H1 (cell line): ENCODE results near the gene RERE. TPM values are rescaled to one million over a fixed set of nuclear protein-coding genes. Genes with fewer than 3 reads are reported as not detected.

Source experiments
- CTCF ChIA-PET: fragments of 300-600 bp; sonication (Branson Sonifier 250); formaldehyde crosslinking; loops from one replicate; lab custom pipeline; 2021; ENCODE audit not compliant: partially characterized antibody; lab: Charles Lee
- POLR2A ChIA-PET: fragments of 300-600 bp; sonication (Branson Sonifier 250); formaldehyde crosslinking; loops from one replicate; lab custom pipeline; 2021; ENCODE audit warnings: inconsistent platforms; ENCODE audit not compliant: partially characterized antibody; lab: Charles Lee
- DNase-seq, 2 experiments: peaks; one replicate each; pipeline versions ENCODE4 v3.0.0 to v3.0.0-alpha.2; 2010 to 2022; ENCODE audit warnings: low spot score in 2 of 2, low read depth in 1 of 2, mixed read lengths in 1 of 2
- FAIRE-seq: peaks from 2 replicates; lab custom pipeline; 2011; peaks lifted over from hg19 to GRCh38; lab: Jason Lieb, UNC
- H2AFZ ChIP-seq: 2 replicates; pipeline ENCODE4 v1.8.1; 2012; ENCODE audit warnings: low read length, inconsistent platforms
- H2AK5ac ChIP-seq: 2 replicates; pipeline ENCODE4 v1.6.1; 2013; ENCODE audit warnings: low read depth, low read length
- H2BK120ac ChIP-seq: replicated peaks from 2 replicates; pipeline ENCODE3; 2013; ENCODE audit warnings: low read depth, low read length, inconsistent platforms
- H2BK12ac ChIP-seq: 2 replicates; pipeline ENCODE4 v1.6.1; 2013; ENCODE audit warnings: low read depth, low read length
- H2BK15ac ChIP-seq: 2 replicates; pipeline ENCODE4 v1.6.1; 2013; ENCODE audit warnings: low read length
- H2BK20ac ChIP-seq: 2 replicates; pipeline ENCODE4 v1.6.1; 2013; ENCODE audit warnings: low read length
- H2BK5ac ChIP-seq: 2 replicates; pipeline ENCODE4 v1.6.1; 2013; ENCODE audit warnings: low read depth, low read length
- H3K14ac ChIP-seq: 2 replicates; pipeline ENCODE4 v1.6.1; 2013; ENCODE audit warnings: inconsistent platforms; ENCODE audit not compliant: insufficient read length
- H3K18ac ChIP-seq: 2 replicates; pipeline ENCODE4 v1.6.1; 2013; ENCODE audit warnings: low read length; ENCODE audit errors: extremely low read depth
- H3K23ac ChIP-seq: 2 replicates; pipeline ENCODE4 v1.6.1; 2013; ENCODE audit warnings: inconsistent platforms; ENCODE audit not compliant: insufficient read length
- H3K23me2 ChIP-seq: 2 replicates; pipeline ENCODE4 v1.6.1; 2013; ENCODE audit warnings: low read depth, low read length
- H3K27ac ChIP-seq: 2 replicates; pipeline ENCODE4 v1.6.1; 2011; ENCODE audit warnings: low read depth, low read length, inconsistent platforms
- H3K27me3 ChIP-seq, 4 experiments: replicated peaks in 1 of 4; 1 replicate in 1 of 4; 2 replicates in 3 of 4; pipeline versions ENCODE4 v1.6.1 to v1.8.1; 2011 to 2013; ENCODE audit warnings: low read length in 3 of 4, mild to moderate bottlenecking in 3 of 4, inconsistent platforms in 2 of 4, mixed read lengths in 2 of 4, moderate library complexity in 1 of 4; ENCODE audit not compliant: control insufficient read depth in 3 of 4, insufficient read depth in 3 of 4; ENCODE audit errors: extremely low read depth in 1 of 4
- H3K36me3 ChIP-seq, 4 experiments: 2 replicates each; pipeline versions ENCODE4 v1.6.1 to v1.8.1; 2011 to 2013; ENCODE audit warnings: mild to moderate bottlenecking in 4 of 4, low read length in 3 of 4, moderate library complexity in 2 of 4, control low read depth in 1 of 4, inconsistent platforms in 1 of 4; ENCODE audit not compliant: insufficient read depth in 4 of 4, control insufficient read depth in 2 of 4
- H3K4ac ChIP-seq: replicated peaks from 2 replicates; pipeline ENCODE3; 2013; ENCODE audit warnings: low read length, low read depth, mixed read lengths, inconsistent platforms; ENCODE audit not compliant: insufficient read length
- H3K4me1 ChIP-seq, 4 experiments: replicated peaks in 1 of 4; 1 replicate in 1 of 4; 2 replicates in 3 of 4; pipeline versions ENCODE4 v1.6.1 to v1.8.1; 2011 to 2013; ENCODE audit warnings: low read length in 3 of 4, inconsistent platforms in 2 of 4, mixed read lengths in 1 of 4; ENCODE audit not compliant: insufficient read depth in 4 of 4, control insufficient read depth in 3 of 4
- H3K4me2 ChIP-seq, 2 experiments: 2 replicates each; pipeline versions ENCODE4 v1.6.1 to v1.8.1; 2011 to 2013; ENCODE audit warnings: low read depth in 2 of 2, low read length in 2 of 2, control low read depth in 1 of 2, inconsistent platforms in 1 of 2, mild to moderate bottlenecking in 1 of 2; ENCODE audit not compliant: insufficient read depth in 1 of 2
- H3K4me3 ChIP-seq, 4 experiments: fragments of 200-600, 300-600 bp in 1 of 4; sonication (generic), shearing (Covaris generic), sonication (Bioruptor Twin) in 1 of 4; 2 replicates each; pipeline versions ENCODE4 v1.5.1 to v1.8.1; 2011 to 2016; ENCODE audit warnings: low read length in 4 of 4, low read depth in 3 of 4, control low read depth in 2 of 4, inconsistent platforms in 2 of 4, mild to moderate bottlenecking in 2 of 4, mixed read lengths in 1 of 4, moderate library complexity in 1 of 4; ENCODE audit not compliant: insufficient read depth in 2 of 4; ENCODE audit errors: extremely low read depth in 1 of 4
- H3K56ac ChIP-seq: replicated peaks from 2 replicates; pipeline ENCODE3; 2013; ENCODE audit warnings: low read depth, mild to moderate bottlenecking, mixed read lengths, low read length, inconsistent platforms; ENCODE audit not compliant: insufficient read length
- H3K79me1 ChIP-seq: 2 replicates; pipeline ENCODE4 v1.6.1; 2013; ENCODE audit warnings: low read depth, low read length, control low read depth
- H3K79me2 ChIP-seq, 2 experiments: 2 replicates each; pipeline versions ENCODE4 v1.6.1 to v1.8.1; 2012 to 2013; ENCODE audit warnings: low read length in 2 of 2, mild to moderate bottlenecking in 2 of 2, inconsistent platforms in 1 of 2; ENCODE audit not compliant: insufficient read depth in 2 of 2, control insufficient read depth in 1 of 2
- H3K9ac ChIP-seq, 4 experiments: replicated peaks in 1 of 4; 1 replicate in 1 of 4; 2 replicates in 3 of 4; pipeline versions ENCODE4 v1.6.1 to v1.8.1; 2011 to 2013; ENCODE audit warnings: low read depth in 3 of 4, low read length in 3 of 4, control low read depth in 2 of 4, mild to moderate bottlenecking in 2 of 4, moderate library complexity in 2 of 4, inconsistent platforms in 1 of 4; ENCODE audit errors: extremely low read depth in 1 of 4
- H3K9me3 ChIP-seq, 2 experiments: 2 replicates each; pipeline versions ENCODE4 v1.6.1 to v1.8.1; 2012 to 2013; ENCODE audit warnings: mild to moderate bottlenecking in 2 of 2, moderate library complexity in 2 of 2, control low read depth in 1 of 2, inconsistent platforms in 1 of 2, low read depth in 1 of 2, low read length in 1 of 2, mixed read lengths in 1 of 2; ENCODE audit not compliant: insufficient read depth in 2 of 2
- H4K20me1 ChIP-seq, 2 experiments: replicated peaks in 1 of 2; 2 replicates each; pipeline versions ENCODE3 to v1.8.1; 2011 to 2013; ENCODE audit warnings: inconsistent platforms in 2 of 2, low read length in 2 of 2, mild to moderate bottlenecking in 1 of 2; ENCODE audit not compliant: insufficient read depth in 2 of 2, control insufficient read depth in 1 of 2
- H4K5ac ChIP-seq: 2 replicates; pipeline ENCODE4 v1.6.1; 2013; ENCODE audit warnings: low read length, low read depth, mixed read lengths, inconsistent platforms; ENCODE audit not compliant: insufficient read length
- H4K8ac ChIP-seq: 2 replicates; pipeline ENCODE4 v1.8.0; 2013; ENCODE audit warnings: mild to moderate bottlenecking, moderate library complexity, low read length, inconsistent platforms; ENCODE audit not compliant: insufficient read depth; ENCODE audit errors: extremely low read depth
- H4K91ac ChIP-seq: replicated peaks from 2 replicates; pipeline ENCODE3; 2013; ENCODE audit warnings: low read length, mixed read lengths, inconsistent platforms; ENCODE audit not compliant: insufficient read length
- CREB1 ChIP-seq: IDR thresholded peaks from 2 replicates; pipeline ENCODE4 v1.6.1; 2012; ENCODE audit warnings: inconsistent platforms
- HDAC6 ChIP-seq: IDR thresholded peaks from one replicate; pipeline ENCODE4 v1.7.1; 2012; ENCODE audit warnings: low read depth, mild to moderate bottlenecking, inconsistent platforms, low read length, moderate library complexity
- JUND ChIP-seq: IDR thresholded peaks from 2 replicates; pipeline ENCODE4 v1.6.1; 2011; ENCODE audit warnings: mild to moderate bottlenecking, improper control_type of control experiment, low read length
- NANOG ChIP-seq: IDR thresholded peaks from 2 replicates; pipeline ENCODE4 v1.6.1; 2011; ENCODE audit warnings: low read length, low read depth, mild to moderate bottlenecking, inconsistent platforms; ENCODE audit not compliant: insufficient read depth, poor library complexity, severe bottlenecking
- PHF8 ChIP-seq: fragments of 200-600 bp; sonication (generic); conservative IDR thresholded peaks from 2 replicates; pipeline ENCODE4 v1.7.1; 2012; ENCODE audit warnings: low read depth, mild to moderate bottlenecking, inconsistent platforms, low read length, moderate library complexity
- POLR2A ChIP-seq, 2 experiments: IDR thresholded peaks; 1 replicate in 1 of 2; 2 replicates in 1 of 2; pipeline ENCODE4 v1.6.1; 2011; ENCODE audit warnings: low read depth in 2 of 2, low read length in 2 of 2, mild to moderate bottlenecking in 2 of 2; ENCODE audit errors: control extremely low read depth in 1 of 2
- RAD21 ChIP-seq, 2 experiments: IDR thresholded peaks in 1 of 2; conservative IDR thresholded peaks in 1 of 2; 2 replicates each; pipeline ENCODE4 v1.6.1; 2011; ENCODE audit warnings: low read depth in 2 of 2, low read length in 2 of 2, improper control_type of control experiment in 1 of 2, inconsistent platforms in 1 of 2, mild to moderate bottlenecking in 1 of 2, moderate library complexity in 1 of 2
- RNF2 ChIP-seq: fragments of 200-900, 300-1000 bp; sonication (generic); IDR thresholded peaks from 2 replicates; pipeline ENCODE4 v1.7.1; 2016; ENCODE audit warnings: borderline replicate concordance, low read depth, mild to moderate bottlenecking, antibody characterized with exemption, low read length; ENCODE audit not compliant: poor library complexity, severe bottlenecking; ENCODE audit errors: missing control alignments
- SAP30 ChIP-seq: fragments of 300-600 bp; sonication (generic); IDR thresholded peaks from 2 replicates; pipeline ENCODE4 v1.7.1; 2012; ENCODE audit warnings: low read length, moderate library complexity, mild to moderate bottlenecking, inconsistent platforms; ENCODE audit not compliant: insufficient read depth, insufficient replicate concordance
- SIN3A ChIP-seq, 2 experiments: IDR thresholded peaks in 1 of 2; conservative IDR thresholded peaks in 1 of 2; 2 replicates each; pipeline ENCODE4 v1.6.1; 2011 to 2012; ENCODE audit warnings: low read length in 2 of 2, improper control_type of control experiment in 1 of 2, low read depth in 1 of 2, mild to moderate bottlenecking in 1 of 2
- SP4 ChIP-seq: IDR thresholded peaks from 2 replicates; pipeline ENCODE4 v1.6.1; 2012; ENCODE audit warnings: low read length, inconsistent platforms
- TEAD4 ChIP-seq: IDR thresholded peaks from 2 replicates; pipeline ENCODE4 v1.6.1; 2012; ENCODE audit warnings: low read depth, low read length, inconsistent platforms, mixed read lengths
- WGBS, 2 experiments: shearing (Covaris generic) in 1 of 2; methylation state at CpG; one replicate each; pipeline versions ENCODE4 v1.1.6 to v1.1.7; 2013 to 2015; ENCODE audit warnings: low lambda C conversion rate in 2 of 2, mixed read lengths in 2 of 2, inconsistent platforms in 1 of 2, low coverage in 1 of 2, missing lambda C conversion rate in 1 of 2; ENCODE audit not compliant: insufficient replicate concordance in 2 of 2, insufficient coverage in 1 of 2, insufficient read length in 1 of 2; ENCODE audit errors: extremely low coverage in 1 of 2, missing lambda C conversion rate in 1 of 2; 5-methylcytosine and 5-hydroxymethylcytosine counted together
- polyA plus RNA-seq, 7 experiments: library from polyadenylated mRNA; depleted of rRNA in 3 of 7; stranded (reverse) in 5 of 7; unstranded in 2 of 7; fragments of >200 nt in 5 of 7; fragments of 200-250 nt in 2 of 7; gene quantifications; 1 replicate in 5 of 7; 2 replicates in 1 of 7; 4 replicates in 1 of 7; pipeline versions ENCODE4 v1.2.1 to v1.2.3, GENCODE V29; 2011 to 2013; ENCODE audit warnings: missing spikeins in 2 of 7, mixed read lengths in 2 of 7
- total RNA-seq: library from RNA; stranded (reverse); fragmentation: NEBNext Ultra II Directional; extraction: Animal tissue kit (Norgen Biotek cat#: 25700); gene quantifications from 2 replicates; pipeline ENCODE4 v1.2.1, GENCODE V29; 2021

Gene RERE
- total and polyA plus RNA-seq, 2 of the 8 experiments (the other 6 are each of a cell fraction or from before 2014, with no cell fraction given) = 15.3 to 142 TPM

DNA sequence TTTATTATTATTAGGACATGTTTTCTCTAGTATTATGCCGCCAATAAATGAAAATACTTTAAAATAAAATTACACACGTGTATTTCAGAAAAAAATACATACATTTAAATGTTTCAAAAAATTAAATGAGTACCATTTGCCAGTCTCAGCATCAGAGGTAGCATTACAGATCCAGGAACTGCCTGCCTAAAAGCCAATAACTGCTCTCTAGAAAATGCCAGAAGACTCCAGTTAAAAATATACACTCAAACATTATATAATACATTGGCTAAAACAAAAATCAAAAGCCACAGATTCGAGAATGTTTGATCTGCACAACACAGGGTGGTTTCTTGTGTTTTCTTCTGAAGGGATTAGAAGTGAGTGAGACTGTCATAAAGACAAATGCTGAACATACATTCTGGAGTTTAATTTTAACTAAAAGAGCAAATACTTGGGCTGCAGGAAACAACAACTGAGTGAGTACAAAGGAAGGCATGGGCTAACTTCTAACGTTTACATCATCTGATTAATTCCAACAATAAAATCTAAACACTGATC is 105.5 kb downstream of the RERE start:
- no peaks in the 10 kb centered on the region for H4K20me1 ChIP-seq
- H2BK20ac ChIP-seq = no peak overlapping the region
- H3K4me2 ChIP-seq = peak overlapping the region; percentile 57 to 60
- no peak overlapping the region for H2BK12ac ChIP-seq
- H3K9me3 ChIP-seq = no peaks in the 10 kb centered on the region
- peak overlapping the region in 2 of 4 experiments; percentile 1 to 25; a peak in 1 of 8 replicates for H3K4me3 ChIP-seq
- no peak for TF ChIP-seq HDAC6
- TF ChIP-seq CREB1 = no peak
- no peak for TF ChIP-seq TEAD4
- no peak for TF ChIP-seq POLR2A (IDR thresholded peaks at IDR 0.05; ENCODE audit: control extremely low read depth in 1 of 2, low read depth in 2 of 2, low read length in 2 of 2)
- TF ChIP-seq RAD21 (IDR thresholded peaks at IDR 0.05 in 1 of 2, conservative IDR thresholded peaks at IDR 0.05 in 1 of 2; ENCODE audit: low read depth in 2 of 2, low read length in 2 of 2) = no peak
- TF ChIP-seq SAP30 = no peak
- TF ChIP-seq PHF8 = no peak
- TF ChIP-seq RNF2 = no peak
- TF ChIP-seq NANOG = no peak
- no peak for TF ChIP-seq JUND
- no peak; a peak in 1 of 4 replicates for TF ChIP-seq SIN3A (conservative IDR thresholded peaks at IDR 0.05 in 1 of 2, IDR thresholded peaks at IDR 0.05 in 1 of 2; ENCODE audit: low read depth in 1 of 2, low read length in 2 of 2)
- no peak for TF ChIP-seq SP4
- TF ChIP-seq, all 59 proteins: peak for 0
- Histone ChIP-seq H3K9ac (no peak overlapping the region), H3K36me3 (no peaks in the 10 kb centered on the region), H4K8ac (no peak overlapping the region), H3K79me1 (peaks cover 4% of the 10 kb centered on the region; the same call in 1 of the 2 replicates), H4K91ac (no peak overlapping the region), H2BK15ac (no peak overlapping the region), H3K23ac (no peak overlapping the region), H3K56ac (no peak overlapping the region), H3K14ac (no peak overlapping the region), H2BK120ac (no peak overlapping the region), H4K5ac (no peak overlapping the region), H2BK5ac (no peak overlapping the region), H3K4ac (no peak overlapping the region), H2AFZ (no peak overlapping the region), H3K4me1 (peaks cover 0 to 17% (median 5%) of the 10 kb centered on the region in 4 experiments; a peak in 4 of 7 replicates), H3K79me2 (peaks cover 0 to 85% of the 10 kb centered on the region in 2 experiments; a peak in 2 of 4 replicates), H3K23me2 (no peaks in the 10 kb centered on the region), H3K18ac (no peak overlapping the region), H2AK5ac (no peak overlapping the region), H3K27me3 (no peaks in the 10 kb centered on the region), H3K27ac (peak overlapping the region; percentile 28; the same call in 1 of the 2 replicates)
- CTCF ChIA-PET = interaction anchor here (0.6 to 6.2 kb wide), 2 partner anchors 15 to 40 kb away, joined by 3 to 33 read pairs; no protein-coding TSS in a partner anchor
- POLR2A ChIA-PET = interaction anchor here (0.6 to 1.1 kb wide), 2 partner anchors 9 to 12 kb away, joined by 3 to 4 read pairs; no protein-coding TSS in a partner anchor
- DNase-seq (no peak), FAIRE-seq (no peak)
- WGBS, 2 experiments = 45% methylated on average over 4 of the region's 4 CpGs; no CpG with 5 or more reads in 1 of the 2 experiments
